Measurements from ENCODE around the gene OR6N1. TPM values are rescaled to one million over a fixed set of nuclear protein-coding genes. Genes with fewer than 3 reads are reported as not detected.

The OR6N1 gene
- not detected in 2 replicates for total RNA-seq

DNA sequence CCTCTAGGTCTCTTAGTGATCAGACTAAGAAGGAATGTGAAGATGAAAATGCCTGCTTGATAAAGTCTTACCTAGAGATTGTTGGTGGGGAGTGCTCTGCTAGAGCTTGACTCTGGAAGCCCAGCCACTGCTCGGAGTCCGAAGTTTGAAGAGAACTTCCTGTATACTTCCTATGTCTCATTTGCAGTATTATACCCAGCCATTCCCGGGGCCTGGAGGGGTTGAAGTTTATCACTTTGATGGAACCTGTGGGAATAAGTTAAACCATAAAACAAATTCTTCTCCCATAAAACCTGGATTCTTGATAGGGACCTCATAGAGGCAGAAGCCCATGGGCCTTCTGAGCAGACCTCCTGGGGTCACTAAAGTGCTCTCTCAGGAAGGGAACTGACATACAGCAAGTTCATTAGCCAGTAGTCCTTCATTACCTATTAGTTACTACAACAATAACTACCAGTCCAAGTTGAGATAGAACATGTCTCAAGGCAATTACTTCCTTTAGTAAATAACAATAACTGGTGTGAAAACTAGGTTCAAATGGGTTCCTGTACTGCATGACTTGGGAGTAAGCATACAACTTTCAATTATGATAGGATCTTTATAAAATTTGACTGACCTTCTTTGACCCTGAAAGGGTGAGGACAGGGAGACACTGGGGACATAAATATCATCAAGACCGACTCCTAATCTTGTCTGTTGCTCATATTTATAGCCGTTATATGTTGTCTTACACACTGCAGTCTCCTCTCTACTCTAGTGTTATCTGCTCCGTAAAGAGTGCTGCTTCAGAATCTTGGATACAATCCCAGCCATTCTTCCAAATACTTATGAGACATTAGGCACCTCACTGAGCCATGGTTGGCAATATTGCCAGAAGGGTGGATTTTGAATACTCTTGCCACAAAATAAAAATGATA is at the start of gene OR6N1:
Gene OR6N1, minus strand, starts transcription at position 246 of the 917 bp plus-strand sequence. CDS start 5,513 bp downstream, outside the sequence.
- intact Hi-C loops (cut with micrococcal nuclease): no loop called here

- intact Hi-C loops (cut with micrococcal nuclease): no loop called here
These were observed 49.7 kb upstream of the OR6N1 start for GRCh38 chr1:158821723-158822122.

GRCh38 chr1:158819461-158820443 is 47.8 kb upstream of the OR6N1 start:
- intact Hi-C loops (cut with micrococcal nuclease): loop anchor here (1.0 kb wide), 4 partner anchors 112 to 257 kb away; partner anchors contain the start of genes AIM2, IFI16 and PYHIN1

DNA sequence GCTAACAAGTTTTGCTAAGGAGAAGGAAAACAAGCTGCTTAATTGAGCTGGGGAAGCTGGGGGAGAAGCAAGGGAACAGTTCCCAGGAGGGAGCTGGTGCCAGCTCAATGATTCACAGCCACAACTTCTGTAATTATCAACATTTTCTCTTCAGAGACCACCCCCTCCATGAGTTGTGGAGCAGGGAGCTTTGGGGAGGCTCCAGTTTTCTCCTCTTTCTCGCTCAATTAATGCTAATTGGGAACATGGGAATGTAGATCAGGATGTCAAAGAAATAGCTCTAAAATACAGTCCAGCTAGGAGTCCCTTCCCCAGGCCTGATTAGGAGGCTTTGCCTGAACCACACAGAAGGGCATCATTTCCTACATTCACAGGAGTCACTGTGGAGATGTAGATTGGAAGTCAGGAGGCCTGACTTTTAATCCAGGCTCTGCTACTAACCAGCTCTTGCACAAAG is 47.0 kb upstream of the OR6N1 start:
- intact Hi-C loops (cut with micrococcal nuclease): loop anchor here (1.0 kb wide), 4 partner anchors 112 to 257 kb away; partner anchors contain the start of genes AIM2, IFI16 and PYHIN1

GRCh38 chr1:158818560-158818959 is 46.6 kb upstream of the OR6N1 start:
- intact Hi-C loops (cut with micrococcal nuclease): no loop called here

DNA sequence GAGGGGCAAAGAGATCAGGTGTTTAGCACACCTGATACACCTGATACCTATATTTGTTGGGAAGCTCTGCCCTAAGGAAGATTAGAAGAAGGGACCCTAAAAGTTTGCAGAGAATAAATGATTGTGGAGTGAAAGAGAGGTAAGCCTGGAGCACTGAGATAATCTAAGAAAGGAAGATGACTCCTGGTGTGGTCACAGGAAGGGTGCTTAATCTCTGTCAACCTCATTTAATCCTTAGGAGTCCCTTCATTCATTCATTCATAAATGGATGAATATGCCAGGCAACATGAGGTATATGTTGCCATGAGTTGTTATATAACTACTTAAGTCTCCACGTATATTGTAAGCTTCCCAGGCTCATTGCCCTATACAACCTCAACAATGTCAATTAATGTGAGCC is 43.0 kb upstream of the OR6N1 start:
- intact Hi-C loops (cut with micrococcal nuclease): no loop called here

DNA sequence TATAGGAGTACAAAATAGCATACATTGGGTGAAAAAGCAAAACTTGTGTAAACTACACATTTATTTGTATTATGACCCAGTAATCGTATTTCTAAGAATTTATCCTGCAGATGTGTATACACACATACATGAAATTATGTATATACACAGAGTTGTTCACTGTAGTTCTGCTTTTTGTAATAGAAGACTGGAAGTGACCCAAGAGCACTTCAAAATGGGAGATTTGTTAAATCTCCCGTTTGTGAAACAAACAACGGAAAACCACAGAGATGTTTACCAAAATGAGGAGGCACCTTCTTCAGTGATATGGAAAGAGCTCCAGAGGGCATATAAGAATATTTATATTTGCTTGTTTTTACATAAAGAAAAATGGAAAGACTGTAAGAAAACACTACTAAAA is 41.2 kb upstream of the OR6N1 start:
- intact Hi-C loops (cut with micrococcal nuclease): no loop called here

- intact Hi-C loops (cut with micrococcal nuclease): no loop called here
These were observed 40.3 kb upstream of the OR6N1 start for GRCh38 chr1:158812336-158812735.

- intact Hi-C loops (cut with micrococcal nuclease): no loop called here
These were observed 38.3 kb upstream of the OR6N1 start for GRCh38 chr1:158810311-158810710.

DNA sequence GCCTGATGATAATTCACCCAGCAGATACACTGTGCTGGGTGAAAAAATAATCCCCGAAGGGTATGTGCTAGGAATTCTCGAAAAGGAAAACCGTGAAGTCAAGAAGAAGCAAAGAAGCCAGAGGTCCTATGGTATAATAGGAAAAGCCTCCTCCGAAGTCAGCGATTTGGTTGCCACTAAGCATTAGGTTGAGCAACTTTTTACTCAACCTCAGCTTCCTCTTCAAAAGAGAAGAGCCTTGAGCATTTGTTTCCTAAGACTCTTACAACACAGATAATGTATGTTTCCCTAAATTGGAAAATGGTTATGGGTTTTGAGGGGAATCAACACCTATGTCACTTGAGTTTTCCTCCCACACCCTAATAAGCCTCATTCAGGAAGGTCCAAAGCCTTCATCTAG is 37.9 kb upstream of the OR6N1 start:
- intact Hi-C loops (cut with micrococcal nuclease): no loop called here

DNA sequence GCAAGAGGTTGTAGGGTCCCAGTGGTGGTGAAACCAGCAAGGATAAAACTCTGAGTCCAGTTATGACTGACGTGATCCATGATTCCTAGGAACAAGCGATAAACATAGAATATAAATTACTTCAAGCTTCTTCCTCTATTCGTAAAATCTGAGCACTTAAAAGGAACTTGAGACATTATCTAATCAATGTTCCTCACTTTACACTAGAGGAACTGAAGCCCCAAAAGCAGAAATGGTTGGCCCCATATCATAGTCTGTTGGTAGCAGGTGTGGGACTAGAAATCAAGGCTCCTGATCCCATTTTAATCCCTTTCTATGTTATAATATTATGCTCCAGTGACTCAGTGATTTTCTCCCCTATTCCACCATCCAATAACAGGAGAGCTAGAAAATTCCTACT is 37.3 kb upstream of the OR6N1 start:
- intact Hi-C loops (cut with micrococcal nuclease): no loop called here

DNA sequence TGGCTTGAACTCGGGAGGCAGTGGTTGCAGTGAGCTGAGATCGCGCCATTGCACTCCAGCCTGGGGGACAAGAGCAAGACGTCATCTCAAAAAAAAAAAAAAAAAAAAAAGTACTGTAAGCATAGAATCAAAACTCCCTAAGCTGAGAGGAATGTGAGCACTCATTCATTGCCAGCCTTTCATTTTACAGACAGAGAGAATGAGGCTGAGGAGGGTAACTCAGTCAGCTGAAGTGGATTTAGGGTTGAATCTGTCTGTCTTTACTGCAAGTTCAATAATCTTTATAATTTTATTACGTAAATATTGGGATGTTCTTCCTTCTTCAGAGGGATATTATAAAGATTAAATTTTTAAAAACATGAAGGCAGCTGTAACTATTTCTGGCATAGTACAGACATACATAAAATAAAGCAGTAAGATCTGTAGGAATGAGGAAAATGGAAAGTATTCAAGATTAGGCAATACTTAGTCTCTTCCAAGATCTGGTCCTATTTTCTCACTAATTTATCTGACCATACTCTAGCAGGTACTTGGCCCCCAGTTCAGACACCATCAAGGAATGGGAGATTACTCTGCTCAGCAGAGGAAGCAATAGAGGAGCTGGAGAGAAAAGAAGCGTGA is 35.0 kb upstream of the OR6N1 start:
- intact Hi-C loops (cut with micrococcal nuclease): no loop called here

- intact Hi-C loops (cut with micrococcal nuclease): no loop called here
These were observed 31.7 kb upstream of the OR6N1 start for GRCh38 chr1:158803678-158804077.

DNA sequence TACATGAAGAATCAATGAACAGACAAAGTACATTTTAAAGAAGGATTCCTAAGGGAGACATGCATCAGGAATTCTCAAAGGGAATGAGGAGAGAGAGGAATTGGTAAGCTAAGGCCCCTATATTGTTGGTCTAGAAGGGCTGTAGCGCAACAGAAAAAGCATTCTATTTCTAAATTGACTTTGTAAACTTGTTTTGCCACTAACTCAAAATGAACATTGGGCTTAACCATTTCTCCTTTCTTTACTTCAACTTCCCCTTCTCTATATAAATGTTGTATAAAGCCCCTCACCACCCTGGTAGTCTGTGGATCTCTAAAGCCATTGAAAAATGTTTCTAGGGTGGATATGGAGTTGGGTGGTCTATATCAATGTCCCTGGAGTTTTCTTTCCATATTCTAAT is 29.4 kb upstream of the OR6N1 start:
- intact Hi-C loops (cut with micrococcal nuclease): no loop called here

DNA sequence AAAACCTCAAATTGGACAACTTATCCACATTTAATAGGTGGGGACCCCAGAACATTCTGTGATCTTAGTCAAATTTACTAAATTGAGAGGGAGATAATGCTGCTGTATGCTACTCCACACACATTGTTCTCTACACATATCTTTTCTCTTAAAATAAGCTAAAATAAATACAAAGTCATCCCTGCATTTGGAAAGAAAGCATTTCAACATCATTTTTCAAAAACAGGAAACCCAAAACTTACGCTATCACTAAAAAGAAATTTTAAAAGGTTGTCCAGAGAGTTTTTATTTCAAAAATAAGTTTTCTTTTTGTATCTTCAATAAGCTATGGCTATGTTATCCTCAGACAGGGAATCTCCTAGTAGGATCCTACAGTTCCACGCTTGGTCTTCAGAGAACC is 28.5 kb upstream of the OR6N1 start:
- intact Hi-C loops (cut with micrococcal nuclease): no loop called here

GRCh38 chr1:158799689-158800088 is 27.7 kb upstream of the OR6N1 start:
- intact Hi-C loops (cut with micrococcal nuclease): no loop called here

GRCh38 chr1:158798531-158798930 is 26.5 kb upstream of the OR6N1 start:
- intact Hi-C loops (cut with micrococcal nuclease): no loop called here

DNA sequence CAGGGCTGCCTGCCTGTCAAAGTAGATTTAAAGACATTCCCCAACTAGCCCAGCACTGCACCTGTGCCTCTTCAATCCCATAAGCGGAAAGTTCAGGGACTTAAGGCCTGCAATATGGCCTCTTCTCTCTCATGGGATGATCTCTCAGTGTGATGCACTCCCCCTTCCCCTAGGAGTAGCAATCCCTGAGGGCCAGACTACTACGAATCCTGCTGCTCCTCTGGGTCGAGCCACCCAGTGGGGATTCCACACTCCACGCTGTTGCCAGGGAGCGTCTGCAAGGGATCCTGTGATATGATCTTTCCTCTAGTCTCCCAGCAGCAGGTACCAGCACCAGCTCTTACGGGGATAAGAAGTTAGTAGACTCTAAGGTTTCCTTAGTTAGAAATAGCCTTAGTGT is 22.3 kb upstream of the OR6N1 start:
- intact Hi-C loops (cut with micrococcal nuclease): no loop called here

- intact Hi-C loops (cut with micrococcal nuclease): loop anchor here (1.0 to 2.0 kb wide), 3 partner anchors 139 to 279 kb away; no protein-coding TSS in a partner anchor
These were observed 21.6 kb upstream of the OR6N1 start for GRCh38 chr1:158793604-158794003.

- intact Hi-C loops (cut with micrococcal nuclease): no loop called here
These were observed 9.1 kb upstream of the OR6N1 start, which contains the start of gene OR6N2 for GRCh38 chr1:158781104-158781503. OR6N2 (minus strand) TSS chr1:158781204; CDS start chr1:158777635, 3,569 bp downstream.

DNA sequence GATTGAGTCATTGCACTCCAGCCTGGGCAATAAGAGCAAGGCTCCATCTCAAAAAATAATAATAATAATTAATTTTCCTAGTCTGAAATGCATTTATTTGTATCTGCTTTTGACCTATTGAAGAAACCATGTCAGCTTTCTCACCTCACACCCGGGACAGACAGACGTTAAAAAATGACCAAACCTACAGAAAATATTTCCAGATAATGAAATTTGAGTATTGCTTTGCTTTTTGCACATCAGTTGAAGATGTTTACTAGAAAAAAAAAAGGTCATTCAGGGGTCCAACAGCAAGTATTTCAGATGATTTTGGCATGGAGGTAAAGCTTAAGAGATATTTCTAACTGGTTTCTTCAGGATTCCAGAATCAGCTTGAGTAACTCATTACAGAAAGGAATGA is 17.6 kb downstream of the OR6N1 start, which contains the start of gene OR6K6:
Gene OR6K6, plus strand, starts transcription at position 301 of the 400 bp plus-strand sequence. CDS start 168 bp downstream, outside the sequence.
- intact Hi-C loops (cut with micrococcal nuclease): no loop called here

Measured in T-helper 1 cell treated with Interleukin-12 subunit alpha and Interleukin-12 subunit beta and Interleukin-4 antibody, amounts not matched to agents 30 ng/mL and 1 ng/mL, for 36 hours (primary cell).